IMR-90 (cell line): ENCODE measurements around the gene VEGFA. TPM values are rescaled to one million over a fixed set of nuclear protein-coding genes. Genes with fewer than 3 reads are reported as not detected.

Experiments used
- ATAC-seq: fragments of 200-7000 bp; cut with Tn5 transposase; 2 replicates; pipeline ENCODE4 v1.9.1; 2020; ENCODE audit warnings: low read depth, mild to moderate bottlenecking, moderate library complexity
- BruUV-seq: library from RNA; stranded (reverse); fragments of 400-500 nt; replicated peaks from 2 replicates; lab custom pipeline; 2021; lab: Mats Ljungman, UMichigan
- CTCF ChIA-PET: fragments of 300-600 bp; formaldehyde crosslinking; extraction: SDS; loops from one replicate; lab custom pipeline; 2021; ENCODE audit warnings: antibody characterized with exemption; lab: Yijun Ruan, JAX
- POLR2A ChIA-PET: fragments of 300-600 bp; sonication (Branson Sonifier 250); formaldehyde crosslinking; loops from one replicate; lab custom pipeline; 2022; ENCODE audit warnings: antibody characterized with exemption; ENCODE audit not compliant: unreplicated experiment; lab: Charles Lee
- DNase-seq: peaks from one replicate; pipeline ENCODE4 v3.0.0; 2013
- H2AFZ ChIP-seq: replicated peaks from 2 replicates; pipeline ENCODE3; 2013; ENCODE audit warnings: low read length, mild to moderate bottlenecking; ENCODE audit not compliant: poor library complexity
- H2AK5ac ChIP-seq: 2 replicates; pipeline ENCODE4 v1.6.1; 2013; ENCODE audit warnings: low read depth, low read length, inconsistent platforms
- H2AK9ac ChIP-seq: replicated peaks from 2 replicates; pipeline ENCODE3; 2013; ENCODE audit warnings: mild to moderate bottlenecking, low read depth, low read length, moderate library complexity; ENCODE audit not compliant: poor library complexity
- H2BK120ac ChIP-seq: 2 replicates; pipeline ENCODE4 v1.6.1; 2013; ENCODE audit warnings: low read depth, low read length, inconsistent platforms
- H2BK15ac ChIP-seq: 3 replicates; pipeline ENCODE4 v1.6.1; 2013; ENCODE audit warnings: low read depth, low read length, inconsistent platforms
- H2BK20ac ChIP-seq: 2 replicates; pipeline ENCODE4 v1.6.1; 2013; ENCODE audit warnings: low read depth, mild to moderate bottlenecking, inconsistent platforms, low read length, moderate library complexity
- H2BK5ac ChIP-seq: 2 replicates; pipeline ENCODE4 v1.6.1; 2013; ENCODE audit warnings: mild to moderate bottlenecking, low read depth, low read length, inconsistent platforms; ENCODE audit not compliant: poor library complexity, severe bottlenecking
- H3K14ac ChIP-seq: replicated peaks from 2 replicates; pipeline ENCODE4 v1.6.1; 2013; ENCODE audit warnings: low read depth, low read length, inconsistent platforms
- H3K18ac ChIP-seq: 2 replicates; pipeline ENCODE4 v1.6.1; 2013; ENCODE audit warnings: low read depth, low read length, control low read depth
- H3K23ac ChIP-seq: 2 replicates; pipeline ENCODE4 v1.6.1; 2013; ENCODE audit warnings: low read depth, low read length, inconsistent platforms
- H3K27ac ChIP-seq: 2 replicates; pipeline ENCODE4 v1.5.1; 2013; ENCODE audit warnings: mild to moderate bottlenecking, control low read depth, low read length; ENCODE audit not compliant: insufficient read depth
- H3K27me3 ChIP-seq: 2 replicates; pipeline ENCODE4 v1.6.1; 2013; ENCODE audit warnings: low read length; ENCODE audit not compliant: control insufficient read depth, insufficient read depth
- H3K36me3 ChIP-seq: 2 replicates; pipeline ENCODE4 v1.6.1; 2013; ENCODE audit warnings: low read length, mixed read lengths; ENCODE audit not compliant: control insufficient read depth, insufficient read depth
- H3K4ac ChIP-seq: 2 replicates; pipeline ENCODE4 v1.6.1; 2013; ENCODE audit warnings: low read depth, low read length, inconsistent platforms
- H3K4me1 ChIP-seq: 2 replicates; pipeline ENCODE4 v1.6.1; 2013; ENCODE audit warnings: low read length, mixed read lengths; ENCODE audit not compliant: control insufficient read depth, insufficient read depth
- H3K4me2 ChIP-seq: 2 replicates; pipeline ENCODE4 v1.6.1; 2013; ENCODE audit warnings: low read depth, mild to moderate bottlenecking, control low read depth, low read length, moderate library complexity
- H3K4me3 ChIP-seq: 2 replicates; pipeline ENCODE4 v1.5.1; 2013; ENCODE audit warnings: low read depth, mild to moderate bottlenecking, control low read depth, low read length, moderate library complexity; ENCODE audit not compliant: insufficient read depth
- H3K56ac ChIP-seq: 2 replicates; pipeline ENCODE4 v1.6.1; 2013; ENCODE audit warnings: low read length, inconsistent platforms; ENCODE audit not compliant: insufficient read depth; ENCODE audit errors: extremely low read depth
- H3K79me1 ChIP-seq, 2 experiments: 2 replicates each; pipeline ENCODE4 v1.6.1; 2013; ENCODE audit warnings: low read length in 2 of 2, inconsistent platforms in 1 of 2, low read depth in 1 of 2
- H3K9ac ChIP-seq: 2 replicates; pipeline ENCODE4 v1.6.1; 2013; ENCODE audit warnings: low read depth, low read length, control low read depth
- H3K9me1 ChIP-seq: 2 replicates; pipeline ENCODE4 v1.6.1; 2013; ENCODE audit warnings: low read length, inconsistent platforms; ENCODE audit not compliant: insufficient read depth
- H3K9me3 ChIP-seq: 2 replicates; pipeline ENCODE4 v1.6.1; 2013; ENCODE audit warnings: low read length; ENCODE audit not compliant: control insufficient read depth, insufficient read depth
- H4K20me1 ChIP-seq: 2 replicates; pipeline ENCODE4 v1.6.1; 2013; ENCODE audit warnings: low read length, inconsistent platforms; ENCODE audit not compliant: insufficient read depth
- H4K5ac ChIP-seq: 2 replicates; pipeline ENCODE4 v1.6.1; 2013; ENCODE audit warnings: mild to moderate bottlenecking, low read depth, low read length, control low read depth
- H4K8ac ChIP-seq, 2 experiments: 2 replicates each; pipeline ENCODE4 v1.6.1; 2013; ENCODE audit warnings: low read depth in 2 of 2, low read length in 2 of 2, control low read depth in 1 of 2, inconsistent platforms in 1 of 2
- H4K91ac ChIP-seq: 2 replicates; pipeline ENCODE4 v1.6.1; 2013; ENCODE audit warnings: low read depth, low read length, inconsistent platforms; ENCODE audit not compliant: insufficient read depth
- CEBPB ChIP-seq: IDR thresholded peaks from 2 replicates; pipeline ENCODE4 v1.6.1; 2012; ENCODE audit warnings: low read depth, low read length, improper control_type of control experiment
- CHD1 ChIP-seq: IDR thresholded peaks from 2 replicates; pipeline ENCODE4 v1.6.1; 2012; ENCODE audit warnings: low read depth, low read length, improper control_type of control experiment
- MXI1 ChIP-seq: IDR thresholded peaks from 2 replicates; pipeline ENCODE4 v1.6.1; 2012; ENCODE audit warnings: low read depth, mild to moderate bottlenecking, low read length, moderate library complexity, borderline replicate concordance
- NFE2L2 ChIP-seq: fragments of 150-350 bp; IDR thresholded peaks from 2 replicates; pipeline ENCODE4 v1.6.1; 2016; ENCODE audit warnings: low read depth, mild to moderate bottlenecking, low read length
- RAD21 ChIP-seq: IDR thresholded peaks from 2 replicates; pipeline ENCODE4 v1.6.1; 2012; ENCODE audit warnings: low read length, improper control_type of control experiment
- SMC3 ChIP-seq: fragments of 150-350 bp; IDR thresholded peaks from 2 replicates; pipeline ENCODE4 v1.6.1; 2016; ENCODE audit warnings: low read depth, mild to moderate bottlenecking, antibody characterized with exemption, low read length, moderate library complexity
- WGBS, 2 experiments: methylation state at CpG; one replicate each; pipeline versions ENCODE4 v1.1.5 to v1.1.7; 2013; ENCODE audit warnings: missing lambda C conversion rate in 2 of 2; ENCODE audit not compliant: insufficient read length in 1 of 2; ENCODE audit errors: extremely low coverage in 2 of 2; 5-methylcytosine and 5-hydroxymethylcytosine counted together
- dilution Hi-C: fragments of 300-500 bp; cut with HindIII; formaldehyde crosslinking; loops from one replicate; pipeline ENCODE4 v1.14.3; 2018; ENCODE audit warnings: low sequenced_read_pairs; ENCODE audit not compliant: unreplicated experiment
- in situ Hi-C: fragments of 300-500 bp; cut with MboI; formaldehyde crosslinking; loops from 3 replicates; pipeline ENCODE4 v1.14.3; 2019; ENCODE audit warnings: low sequenced_read_pairs, inconsistent platforms, mixed read lengths
- intact Hi-C: fragments of 100-400 bp; cut with micrococcal nuclease; formaldehyde crosslinking; loops from 2 replicates; pipeline ENCODE4 v1.10.0; 2022
- polyA plus RNA-seq, 3 experiments: library from polyadenylated mRNA; depleted of rRNA; stranded (reverse); fragments of >200 nt; gene quantifications; 2 replicates each; pipeline ENCODE4 v1.2.3, GENCODE V29; 2012; ENCODE audit warnings: low replicate concordance in 1 of 3
- total RNA-seq: library from RNA; depleted of rRNA; stranded (reverse); fragments of >200 nt; gene quantifications from 2 replicates; pipeline ENCODE4 v1.2.3, GENCODE V29; 2012

The VEGFA gene
- total and polyA plus RNA-seq, 2 of the 4 experiments (the other 2 are of a cell fraction), result 190 to 234 TPM

GRCh38 chr6:43814111-43814510 is 44.1 kb downstream of the VEGFA start:
- H3K4me3 ChIP-seq, result no peak overlapping the region
- no peak overlapping the region for H3K18ac ChIP-seq
- H2BK20ac ChIP-seq, result no peak overlapping the region
- no peaks in the 10 kb centered on the region for H3K79me1 ChIP-seq
- TF ChIP-seq CEBPB (no peak), SMC3 (no peak), NFE2L2 (no peak), CHD1 (no peak), MXI1 (no peak), RAD21 (no peak)
- no peak overlapping the region for H3K14ac ChIP-seq
- H4K5ac ChIP-seq, result no peak overlapping the region
- no peaks in the 10 kb centered on the region for H4K20me1 ChIP-seq
- no peaks in the 10 kb centered on the region for H3K9me3 ChIP-seq
- no peak overlapping the region for H3K4me2 ChIP-seq
- ChIA-PET CTCF (no interaction called here), POLR2A (no interaction called here)
- dilution Hi-C loops (no loop called here), intact Hi-C loops (no loop called here), in situ Hi-C loops (no loop called here)
- no peak for DNase-seq
- no peak overlapping the region for H2BK15ac ChIP-seq
- no peak for ATAC-seq
- H3K56ac ChIP-seq, result no peak overlapping the region
- H3K23ac ChIP-seq, result no peak overlapping the region
- H3K27me3 ChIP-seq, result 0 out of 2 replicates have a peak, but pooled peaks cover under 1% of the 10 kb centered on the region
- no peak overlapping the region for H3K4ac ChIP-seq
- no peak overlapping the region for H2AK5ac ChIP-seq
- H2BK120ac ChIP-seq, result no peak overlapping the region
- no TSS peak for BruUV-seq
- H3K9me1 ChIP-seq, result peaks cover 2% of the 10 kb centered on the region; the same call in 1 of the 2 replicates
- H3K9ac ChIP-seq, result no peak overlapping the region
- no peak overlapping the region for H4K8ac ChIP-seq
- H3K4me1 ChIP-seq, result peaks cover 2% of the 10 kb centered on the region; the same call in 1 of the 2 replicates
- no peak overlapping the region for H3K27ac ChIP-seq
- no peaks in the 10 kb centered on the region for H3K36me3 ChIP-seq
- no peak overlapping the region for H2AFZ ChIP-seq
- H4K91ac ChIP-seq, result no peak overlapping the region
- no peak overlapping the region for H2BK5ac ChIP-seq
- H2AK9ac ChIP-seq, result no peak overlapping the region
- no CpG with 5 or more reads among the region's 1 CpG for WGBS, 2 experiments
